Measurements from ENCODE around the gene PELO. TPM values are rescaled to one million over a fixed set of nuclear protein-coding genes. Genes with fewer than 3 reads are reported as not detected.
"Not testable (repeated sequence)": the region's sequence is repeated elsewhere in the genome, so short reads cannot be mapped to it uniquely, and the experiment has no call there.

The PELO gene
- total RNA-seq, 1 donor from 2014 or later, result 11.8 TPM

GRCh38 chr5:52743970-52744369 is 43.7 kb upstream of the PELO start:
- H3K4me3 Mint-ChIP-seq (ENCODE audit: low read depth), result no peak overlapping the region
- TF ChIP-seq CTCF (IDR thresholded peaks at IDR 0.05; ENCODE audit: unreplicated experiment), result no peak
- no peak for DNase-seq (ENCODE audit: low spot score, unreplicated experiment)
- H3K4me1 Mint-ChIP-seq (ENCODE audit: low read depth), result no peaks in the 10 kb centered on the region
- H3K27ac Mint-ChIP-seq, result no peak overlapping the region
- H3K36me3 Mint-ChIP-seq (ENCODE audit: insufficient read depth), result no peaks in the 10 kb centered on the region
- H3K9me3 Mint-ChIP-seq (ENCODE audit: low read depth), result no peaks in the 10 kb centered on the region
- H3K27me3 Mint-ChIP-seq, result no peaks in the 10 kb centered on the region

GRCh38 chr5:52744867-52745458 is 42.8 kb upstream of the PELO start:
- H3K27ac Mint-ChIP-seq; H3K36me3 Mint-ChIP-seq (ENCODE audit: insufficient read depth); DNase-seq (ENCODE audit: low spot score, unreplicated experiment); H3K27me3 Mint-ChIP-seq; H3K4me3 Mint-ChIP-seq (ENCODE audit: low read depth); H3K4me1 Mint-ChIP-seq (ENCODE audit: low read depth); H3K9me3 Mint-ChIP-seq (ENCODE audit: low read depth): not testable (repeated sequence)

DNA sequence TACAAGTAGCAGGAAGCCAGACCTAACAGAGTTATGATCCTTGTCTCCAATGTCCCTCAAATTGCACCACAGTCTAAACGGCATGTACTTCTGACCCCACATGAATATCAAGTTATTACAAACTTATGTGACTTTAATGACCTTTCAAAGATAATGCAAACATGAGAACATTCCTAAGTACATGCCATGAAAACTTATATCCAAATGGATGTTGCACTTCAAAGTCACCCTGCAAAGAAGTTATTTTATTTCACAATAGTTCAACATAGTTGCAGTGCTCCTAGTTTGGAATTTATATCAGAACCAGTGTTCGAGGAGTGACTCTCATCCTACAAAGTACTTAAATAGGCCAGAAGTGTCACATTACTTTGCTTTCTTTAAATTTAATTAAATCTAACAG is 41.2 kb upstream of the PELO start:
- no peaks in the 10 kb centered on the region for H3K4me1 Mint-ChIP-seq (ENCODE audit: low read depth)
- no peak for TF ChIP-seq CTCF (IDR thresholded peaks at IDR 0.05; ENCODE audit: unreplicated experiment)
- no peak overlapping the region for H3K27ac Mint-ChIP-seq
- no peak for DNase-seq (ENCODE audit: low spot score, unreplicated experiment)
- H3K36me3 Mint-ChIP-seq (ENCODE audit: insufficient read depth), result no peaks in the 10 kb centered on the region
- no peaks in the 10 kb centered on the region for H3K9me3 Mint-ChIP-seq (ENCODE audit: low read depth)
- no peak overlapping the region for H3K4me3 Mint-ChIP-seq (ENCODE audit: low read depth)
- H3K27me3 Mint-ChIP-seq, result no peaks in the 10 kb centered on the region

DNA sequence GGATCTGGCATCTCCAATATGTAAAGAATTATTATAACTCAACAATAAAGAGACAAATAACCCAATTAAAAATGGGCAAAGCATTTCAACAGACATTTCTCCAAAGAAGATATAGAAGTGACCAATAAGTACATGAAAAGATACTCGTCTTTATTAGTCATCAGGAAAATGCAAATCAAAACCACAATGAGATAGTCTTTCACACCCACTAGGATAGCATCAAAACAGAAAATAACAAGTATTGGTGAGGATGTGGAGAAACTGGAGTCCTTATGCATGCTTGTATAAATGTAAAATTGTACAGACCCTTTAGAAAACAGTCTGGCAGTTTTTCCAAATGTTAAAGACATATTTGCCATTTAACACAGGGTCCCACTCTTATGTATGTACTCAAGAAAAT is 39.1 kb upstream of the PELO start:
- no peaks in the 10 kb centered on the region for H3K36me3 Mint-ChIP-seq (ENCODE audit: insufficient read depth)
- H3K27ac Mint-ChIP-seq, result no peak overlapping the region
- H3K27me3 Mint-ChIP-seq, result no peaks in the 10 kb centered on the region
- DNase-seq (ENCODE audit: low spot score, unreplicated experiment), result no peak
- H3K4me3 Mint-ChIP-seq (ENCODE audit: low read depth), result no peak overlapping the region
- TF ChIP-seq CTCF (IDR thresholded peaks at IDR 0.05; ENCODE audit: unreplicated experiment), result no peak
- no peaks in the 10 kb centered on the region for H3K9me3 Mint-ChIP-seq (ENCODE audit: low read depth)
- no peaks in the 10 kb centered on the region for H3K4me1 Mint-ChIP-seq (ENCODE audit: low read depth)

DNA sequence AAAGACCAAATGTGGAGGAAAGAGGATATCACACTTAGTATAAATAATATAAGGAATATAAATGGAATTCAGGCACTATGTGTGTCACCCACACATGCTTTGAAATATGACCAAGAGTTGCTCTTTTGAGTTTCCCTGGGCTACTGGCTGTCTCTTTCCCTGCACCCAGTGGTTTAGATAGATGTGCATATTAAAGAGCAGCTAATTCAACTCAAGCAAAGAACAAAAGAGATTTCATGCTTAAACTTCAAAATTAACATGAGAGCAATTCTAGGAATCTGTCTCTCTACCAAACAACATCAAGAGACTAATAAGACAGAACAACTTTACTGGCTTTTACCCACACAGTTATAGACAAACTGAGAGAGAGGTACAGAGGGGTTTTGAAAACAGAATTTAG is 38.0 kb upstream of the PELO start:
- no peak for TF ChIP-seq CTCF (IDR thresholded peaks at IDR 0.05; ENCODE audit: unreplicated experiment)
- Mint-ChIP-seq H3K27me3 (no peaks in the 10 kb centered on the region), H3K9me3 (ENCODE audit: low read depth) (no peaks in the 10 kb centered on the region), H3K4me1 (ENCODE audit: low read depth) (no peaks in the 10 kb centered on the region), H3K36me3 (ENCODE audit: insufficient read depth) (no peaks in the 10 kb centered on the region), H3K4me3 (ENCODE audit: low read depth) (no peak overlapping the region), H3K27ac (no peak overlapping the region)
- DNase-seq (ENCODE audit: low spot score, unreplicated experiment), result no peak

DNA sequence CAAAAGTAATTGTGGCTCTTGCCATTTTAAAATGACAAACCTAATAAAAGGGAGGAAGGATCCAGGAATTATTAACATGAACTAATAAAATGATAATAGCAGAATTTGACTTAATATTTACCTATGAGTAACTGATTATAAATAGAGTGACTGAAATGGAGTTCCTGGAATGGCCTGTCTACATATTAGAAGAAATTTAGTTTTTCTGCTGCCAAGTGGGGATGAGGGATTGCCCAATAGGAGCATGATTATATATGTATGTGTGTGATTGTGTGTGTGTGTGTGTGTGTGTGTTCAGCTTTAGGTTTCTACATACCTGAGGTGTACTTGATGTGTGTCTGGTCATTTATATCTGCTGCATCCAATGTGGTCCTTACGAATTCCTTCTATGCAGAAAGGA is 36.6 kb upstream of the PELO start:
- Mint-ChIP-seq H3K27ac (no peak overlapping the region), H3K27me3 (no peaks in the 10 kb centered on the region), H3K9me3 (ENCODE audit: low read depth) (no peaks in the 10 kb centered on the region), H3K36me3 (ENCODE audit: insufficient read depth) (no peaks in the 10 kb centered on the region), H3K4me1 (ENCODE audit: low read depth) (no peaks in the 10 kb centered on the region), H3K4me3 (ENCODE audit: low read depth) (no peak overlapping the region)
- no peak for DNase-seq (ENCODE audit: low spot score, unreplicated experiment)
- TF ChIP-seq CTCF (IDR thresholded peaks at IDR 0.05; ENCODE audit: unreplicated experiment), result no peak

Data from progenitor cell of endocrine pancreas (in vitro differentiated cells).